ENCODE measurements around the gene HOXA5.

- TF ChIP-seq GATA2 (IDR thresholded peaks at IDR 0.05; ENCODE audit: low read depth, low read length) (no peak), GATA3 (IDR thresholded peaks at IDR 0.05; ENCODE audit: low read depth, low read length) (no peak)
These were observed 30.2 kb downstream of the HOXA5 start for GRCh38 chr7:27112955-27113949.

Measured in SH-SY5Y (cell line).